DOHH2 (cell line): Measurements from ENCODE around the gene TAF11.
"Not testable (repeated sequence)": the region's sequence is repeated elsewhere in the genome, so short reads cannot be mapped to it uniquely, and the experiment has no call there.

Source experiments
- EZH2phosphoT487 ChIP-seq: fragments of 200-600 bp; sonication (generic); IDR thresholded peaks from 2 replicates; pipeline ENCODE4 v1.6.1; 2017; ENCODE audit warnings: borderline replicate concordance, mild to moderate bottlenecking, antibody characterized with exemption, low read length, moderate library complexity, mixed read lengths
- TF ChIP-seq, protein P1 (sequence below): fragments of 200-600 bp; sonication (generic); IDR thresholded peaks from one replicate; pipeline ENCODE4 v1.5.1; 2014; ENCODE audit warnings: antibody characterized with exemption, mild to moderate bottlenecking, low read depth, low read length; ENCODE audit not compliant: poor library complexity, severe bottlenecking

DNA sequence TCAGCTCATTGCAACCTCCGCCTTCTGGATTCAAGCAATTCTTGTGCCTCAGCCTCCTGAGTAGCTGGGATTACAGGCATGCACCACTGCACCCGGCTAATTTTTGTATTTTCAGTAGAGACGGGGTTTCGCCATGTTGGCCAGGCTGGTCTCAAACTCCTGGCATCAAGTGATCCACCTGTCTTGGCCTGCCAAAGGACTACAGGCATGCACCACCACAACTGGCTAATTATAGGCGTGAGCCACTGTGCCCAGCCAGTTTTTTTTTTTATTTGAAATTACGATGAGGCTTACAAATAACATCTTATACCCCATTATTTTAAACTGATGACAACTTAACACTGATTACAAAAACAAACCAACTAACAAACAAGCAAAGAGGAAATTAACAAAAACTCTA lies 38.8 kb downstream of the TAF11 start:
- TF ChIP-seq, protein P1, sequence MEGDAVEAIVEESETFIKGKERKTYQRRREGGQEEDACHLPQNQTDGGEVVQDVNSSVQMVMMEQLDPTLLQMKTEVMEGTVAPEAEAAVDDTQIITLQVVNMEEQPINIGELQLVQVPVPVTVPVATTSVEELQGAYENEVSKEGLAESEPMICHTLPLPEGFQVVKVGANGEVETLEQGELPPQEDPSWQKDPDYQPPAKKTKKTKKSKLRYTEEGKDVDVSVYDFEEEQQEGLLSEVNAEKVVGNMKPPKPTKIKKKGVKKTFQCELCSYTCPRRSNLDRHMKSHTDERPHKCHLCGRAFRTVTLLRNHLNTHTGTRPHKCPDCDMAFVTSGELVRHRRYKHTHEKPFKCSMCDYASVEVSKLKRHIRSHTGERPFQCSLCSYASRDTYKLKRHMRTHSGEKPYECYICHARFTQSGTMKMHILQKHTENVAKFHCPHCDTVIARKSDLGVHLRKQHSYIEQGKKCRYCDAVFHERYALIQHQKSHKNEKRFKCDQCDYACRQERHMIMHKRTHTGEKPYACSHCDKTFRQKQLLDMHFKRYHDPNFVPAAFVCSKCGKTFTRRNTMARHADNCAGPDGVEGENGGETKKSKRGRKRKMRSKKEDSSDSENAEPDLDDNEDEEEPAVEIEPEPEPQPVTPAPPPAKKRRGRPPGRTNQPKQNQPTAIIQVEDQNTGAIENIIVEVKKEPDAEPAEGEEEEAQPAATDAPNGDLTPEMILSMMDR: not testable (repeated sequence)
- not testable (repeated sequence) for TF ChIP-seq EZH2phosphoT487
